Esophagus muscularis mucosa (tissue), 4 donors: ENCODE measurements around the gene CRISPLD2. TPM values are rescaled to one million over a fixed set of nuclear protein-coding genes. Genes with fewer than 3 reads are reported as not detected.

ENCODE experiments used
- DNase-seq: peaks from one replicate; pipeline ENCODE4 v3.0.0-alpha.2; 2017; ENCODE audit errors: extremely low spot score
- H3K27ac ChIP-seq, 4 donors: fragments of 200-600 bp; sonication (generic); replicated peaks in 1 of 4; 1 replicate in 3 of 4; 2 replicates in 1 of 4; pipeline ENCODE4 v1.5.1; 2016 to 2019; ENCODE audit warnings: mild to moderate bottlenecking in 1 of 4
- H3K27me3 ChIP-seq, 4 donors: fragments of 200-600 bp; sonication (generic); one replicate each; pipeline versions ENCODE4 v1.5.1 to v1.6.0; 2016 to 2019
- H3K36me3 ChIP-seq, 4 donors: fragments of 200-600 bp; sonication (generic); one replicate each; pipeline ENCODE4 v1.5.1; 2016 to 2019
- H3K4me1 ChIP-seq, 4 donors: fragments of 200-600 bp; sonication (generic); one replicate each; pipeline ENCODE4 v1.5.1; 2016 to 2019
- H3K4me3 ChIP-seq, 4 donors: fragments of 200-600 bp; sonication (generic); 1 replicate in 2 of 4; 2 replicates in 2 of 4; pipeline ENCODE4 v1.5.1; 2016 to 2019; ENCODE audit warnings: mild to moderate bottlenecking in 4 of 4, moderate library complexity in 1 of 4
- H3K9me3 ChIP-seq, 4 donors: fragments of 200-600 bp; sonication (generic); 1 replicate in 3 of 4; 2 replicates in 1 of 4; pipeline ENCODE4 v1.5.1; 2016 to 2019
- EP300 ChIP-seq: sonication (generic); formaldehyde crosslinking; IDR thresholded peaks from one replicate; pipeline ENCODE4 v1.6.1; 2017; ENCODE audit warnings: antibody characterized with exemption
- WGBS: methylation state at CpG from one replicate; pipeline ENCODE4 v1.1.5; 2018; 5-methylcytosine and 5-hydroxymethylcytosine counted together
- intact Hi-C: fragments of 100-400 bp; cut with DNase I; formaldehyde crosslinking; loops from one replicate; pipeline ENCODE4 v1.15.1; 2023
- total RNA-seq, 4 donors: library from RNA; depleted of rRNA; stranded (reverse); fragments of >200 nt; gene quantifications; one replicate each; pipeline versions ENCODE4 v1.1.0 to v1.2.1, GENCODE V29; 2016

The CRISPLD2 gene
- total RNA-seq, 4 donors from 2014 or later = 230 to 568 (median 289) TPM

GRCh38 chr16:84957792-84958191 is 138.0 kb downstream of the CRISPLD2 start:
- H3K27ac ChIP-seq = no peak overlapping the region
- H3K36me3 ChIP-seq = no peaks in the 10 kb centered on the region
- H3K27me3 ChIP-seq = no peaks in the 10 kb centered on the region
- no peak for DNase-seq
- H3K4me3 ChIP-seq = no peak overlapping the region
- TF ChIP-seq EP300 = no peak
- H3K4me1 ChIP-seq = peaks cover 4 to 10% (median 9%) of the 10 kb centered on the region in 4 donors
- H3K9me3 ChIP-seq = no peaks in the 10 kb centered on the region
- intact Hi-C loops = no loop called here
- 100% methylated on average over 1 of the region's 1 CpG for WGBS

Other genes with a start within 250 kb of the CRISPLD2 start
- 10 to 100 TPM; 34.5 to 42.9 (median 40.7) TPM for gene COTL1, start 201.9 kb upstream of the CRISPLD2 start, total RNA-seq
- 100 to 1,000 TPM in 2 of 4 donors, 10 to 100 TPM in 2; 52.3 to 119 (median 80.4) TPM for gene KLHL36, start 171.5 kb upstream of the CRISPLD2 start, total RNA-seq
- 10 to 100 TPM; 45.3 to 71.2 (median 59.3) TPM for gene USP10, start 120.0 kb upstream of the CRISPLD2 start, total RNA-seq
- 10 to 100 TPM; 45.6 to 68.8 (median 54.3) TPM for gene ZDHHC7, start 191.6 kb downstream of the CRISPLD2 start, total RNA-seq
- 10 to 100 TPM; 16.4 to 28.8 (median 23.4) TPM for gene KIAA0513, start 207.8 kb downstream of the CRISPLD2 start, total RNA-seq